Ishikawa (cell line): ENCODE data around the gene ATP2B2.

Experiments
- CEBPB ChIP-seq: IDR thresholded peaks from 2 replicates; pipeline ENCODE4 v1.6.1; 2012
- CREB1 ChIP-seq: IDR thresholded peaks from 2 replicates; pipeline ENCODE4 v1.6.1; 2012; ENCODE audit warnings: low read depth
- EGR1 ChIP-seq: IDR thresholded peaks from 2 replicates; pipeline ENCODE4 v1.6.1; 2012
- EP300 ChIP-seq: IDR thresholded peaks from 2 replicates; pipeline ENCODE4 v1.6.1; 2012; ENCODE audit warnings: borderline replicate concordance
- FOXM1 ChIP-seq: IDR thresholded peaks from 2 replicates; pipeline ENCODE4 v1.6.1; 2012; ENCODE audit warnings: low read depth, borderline replicate concordance
- NFIC ChIP-seq: IDR thresholded peaks from 2 replicates; pipeline ENCODE4 v1.6.1; 2012
- RAD21 ChIP-seq: IDR thresholded peaks from 2 replicates; pipeline ENCODE4 v1.6.1; 2012; ENCODE audit warnings: low read depth
- TAF1 ChIP-seq: IDR thresholded peaks from 2 replicates; pipeline ENCODE4 v1.6.1; 2012; ENCODE audit warnings: low read depth, mild to moderate bottlenecking
- TCF12 ChIP-seq: IDR thresholded peaks from 2 replicates; pipeline ENCODE4 v1.6.1; 2012; ENCODE audit warnings: low read depth
- TEAD4 ChIP-seq: IDR thresholded peaks from 2 replicates; pipeline ENCODE4 v1.6.1; 2012
- YY1 ChIP-seq: IDR thresholded peaks from 2 replicates; pipeline ENCODE4 v1.6.1; 2012; ENCODE audit warnings: low read depth
- ZBTB7A ChIP-seq: IDR thresholded peaks from 2 replicates; pipeline ENCODE4 v1.6.1; 2012; ENCODE audit warnings: low read depth
- TF ChIP-seq, protein P1 (sequence below): IDR thresholded peaks from 2 replicates; pipeline ENCODE4 v1.6.1; 2012; ENCODE audit warnings: low read depth, mild to moderate bottlenecking
- TF ChIP-seq, protein P2 (sequence below): IDR thresholded peaks from 2 replicates; pipeline ENCODE4 v1.6.1; 2012
- TF ChIP-seq, protein P3 (sequence below): IDR thresholded peaks from 2 replicates; pipeline ENCODE4 v1.6.1; 2012

ATP2B2 gene

DNA sequence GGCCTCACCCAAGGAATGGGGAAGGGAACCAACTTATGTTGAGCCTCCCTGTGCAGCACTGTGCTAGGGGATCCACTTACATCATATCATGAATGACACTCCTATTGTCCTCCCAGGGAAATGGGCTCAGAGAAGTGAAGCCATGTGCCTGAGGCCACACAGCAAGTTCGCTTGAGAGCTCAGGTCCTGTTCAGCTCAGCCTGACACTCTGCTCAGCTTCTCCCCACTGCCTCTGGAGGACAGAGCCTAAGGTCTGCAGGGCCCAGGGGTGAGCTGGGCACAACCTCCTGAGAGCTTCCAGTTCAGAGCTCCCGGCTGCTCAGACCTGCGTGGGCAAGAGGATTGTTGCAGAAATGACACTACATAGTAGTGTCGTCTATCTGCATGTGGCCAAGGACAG, 108.5 kb downstream of the ATP2B2 start:
- no peak for TF ChIP-seq EGR1
- TF ChIP-seq CREB1 = no peak
- TF ChIP-seq, protein P1, sequence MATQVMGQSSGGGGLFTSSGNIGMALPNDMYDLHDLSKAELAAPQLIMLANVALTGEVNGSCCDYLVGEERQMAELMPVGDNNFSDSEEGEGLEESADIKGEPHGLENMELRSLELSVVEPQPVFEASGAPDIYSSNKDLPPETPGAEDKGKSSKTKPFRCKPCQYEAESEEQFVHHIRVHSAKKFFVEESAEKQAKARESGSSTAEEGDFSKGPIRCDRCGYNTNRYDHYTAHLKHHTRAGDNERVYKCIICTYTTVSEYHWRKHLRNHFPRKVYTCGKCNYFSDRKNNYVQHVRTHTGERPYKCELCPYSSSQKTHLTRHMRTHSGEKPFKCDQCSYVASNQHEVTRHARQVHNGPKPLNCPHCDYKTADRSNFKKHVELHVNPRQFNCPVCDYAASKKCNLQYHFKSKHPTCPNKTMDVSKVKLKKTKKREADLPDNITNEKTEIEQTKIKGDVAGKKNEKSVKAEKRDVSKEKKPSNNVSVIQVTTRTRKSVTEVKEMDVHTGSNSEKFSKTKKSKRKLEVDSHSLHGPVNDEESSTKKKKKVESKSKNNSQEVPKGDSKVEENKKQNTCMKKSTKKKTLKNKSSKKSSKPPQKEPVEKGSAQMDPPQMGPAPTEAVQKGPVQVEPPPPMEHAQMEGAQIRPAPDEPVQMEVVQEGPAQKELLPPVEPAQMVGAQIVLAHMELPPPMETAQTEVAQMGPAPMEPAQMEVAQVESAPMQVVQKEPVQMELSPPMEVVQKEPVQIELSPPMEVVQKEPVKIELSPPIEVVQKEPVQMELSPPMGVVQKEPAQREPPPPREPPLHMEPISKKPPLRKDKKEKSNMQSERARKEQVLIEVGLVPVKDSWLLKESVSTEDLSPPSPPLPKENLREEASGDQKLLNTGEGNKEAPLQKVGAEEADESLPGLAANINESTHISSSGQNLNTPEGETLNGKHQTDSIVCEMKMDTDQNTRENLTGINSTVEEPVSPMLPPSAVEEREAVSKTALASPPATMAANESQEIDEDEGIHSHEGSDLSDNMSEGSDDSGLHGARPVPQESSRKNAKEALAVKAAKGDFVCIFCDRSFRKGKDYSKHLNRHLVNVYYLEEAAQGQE = no peak
- TF ChIP-seq YY1 = no peak
- TF ChIP-seq ZBTB7A = no peak
- TF ChIP-seq TCF12 = no peak
- no peak for TF ChIP-seq TEAD4
- no peak for TF ChIP-seq FOXM1
- TF ChIP-seq TAF1 = no peak
- TF ChIP-seq RAD21 = no peak
- TF ChIP-seq NFIC = no peak
- TF ChIP-seq, protein P2, sequence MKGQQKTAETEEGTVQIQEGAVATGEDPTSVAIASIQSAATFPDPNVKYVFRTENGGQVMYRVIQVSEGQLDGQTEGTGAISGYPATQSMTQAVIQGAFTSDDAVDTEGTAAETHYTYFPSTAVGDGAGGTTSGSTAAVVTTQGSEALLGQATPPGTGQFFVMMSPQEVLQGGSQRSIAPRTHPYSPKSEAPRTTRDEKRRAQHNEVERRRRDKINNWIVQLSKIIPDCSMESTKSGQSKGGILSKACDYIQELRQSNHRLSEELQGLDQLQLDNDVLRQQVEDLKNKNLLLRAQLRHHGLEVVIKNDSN = no peak

DNA sequence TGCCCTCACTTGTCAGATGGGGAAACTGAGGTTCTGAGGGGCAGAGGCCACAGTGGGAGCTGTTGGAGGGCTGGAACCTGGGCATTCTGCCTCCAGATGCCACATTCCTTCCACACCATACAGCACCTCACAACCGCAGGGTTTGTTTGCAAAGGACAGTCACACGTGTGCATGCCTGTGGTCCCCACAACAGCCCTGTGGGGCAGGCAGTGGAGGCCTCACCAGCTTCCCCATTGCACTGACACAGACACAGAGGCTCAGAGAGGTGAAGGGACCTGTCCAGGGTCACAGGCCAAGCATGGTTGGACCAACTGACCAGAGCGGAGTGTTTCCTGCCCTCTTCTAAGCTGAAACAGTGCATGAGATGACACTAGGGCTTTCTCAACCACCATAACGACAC, 109.3 kb downstream of the ATP2B2 start:
- no peak for TF ChIP-seq ZBTB7A
- no peak for TF ChIP-seq RAD21
- TF ChIP-seq TEAD4 = no peak
- TF ChIP-seq CEBPB = no peak
- no peak for TF ChIP-seq EGR1
- TF ChIP-seq, protein P3, sequence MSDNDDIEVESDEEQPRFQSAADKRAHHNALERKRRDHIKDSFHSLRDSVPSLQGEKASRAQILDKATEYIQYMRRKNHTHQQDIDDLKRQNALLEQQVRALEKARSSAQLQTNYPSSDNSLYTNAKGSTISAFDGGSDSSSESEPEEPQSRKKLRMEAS = no peak
- TF ChIP-seq FOXM1 = no peak
- TF ChIP-seq, protein P2 = no peak
- no peak for TF ChIP-seq NFIC
- TF ChIP-seq YY1 = no peak
- no peak for TF ChIP-seq CREB1
- TF ChIP-seq EP300 = no peak
- TF ChIP-seq TAF1 = no peak
- no peak for TF ChIP-seq TCF12
- TF ChIP-seq, protein P1 = no peak

DNA sequence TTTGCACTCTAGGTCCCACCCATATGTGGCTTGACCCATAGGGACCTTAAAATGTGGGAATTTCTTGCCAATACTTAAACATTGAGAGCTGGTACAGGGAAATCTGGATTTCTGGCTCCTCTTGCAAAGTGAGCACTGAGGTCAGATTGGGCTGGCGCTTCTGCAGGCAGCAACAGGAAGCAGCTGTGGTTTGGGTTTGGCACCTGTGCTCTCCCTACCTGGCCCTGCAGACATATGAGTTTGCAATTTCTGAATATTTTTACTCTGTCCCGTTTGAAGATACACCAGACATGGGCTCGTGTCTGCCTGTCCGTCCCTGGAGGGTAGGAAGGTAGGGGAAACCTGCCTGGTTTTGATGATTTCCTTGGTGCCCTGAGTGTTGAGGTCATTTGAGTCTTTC, 109.7 kb downstream of the ATP2B2 start:
- TF ChIP-seq, protein P2 = no peak
- TF ChIP-seq TCF12 = no peak
- TF ChIP-seq FOXM1 = no peak
- no peak for TF ChIP-seq EP300
- no peak for TF ChIP-seq ZBTB7A
- TF ChIP-seq YY1 = no peak
- TF ChIP-seq, protein P1 = no peak
- TF ChIP-seq CREB1 = no peak
- TF ChIP-seq CEBPB = no peak
- no peak for TF ChIP-seq TEAD4
- TF ChIP-seq EGR1 = no peak
- TF ChIP-seq TAF1 = no peak
- no peak for TF ChIP-seq NFIC
- TF ChIP-seq, protein P3 = no peak
- TF ChIP-seq RAD21 = no peak

DNA sequence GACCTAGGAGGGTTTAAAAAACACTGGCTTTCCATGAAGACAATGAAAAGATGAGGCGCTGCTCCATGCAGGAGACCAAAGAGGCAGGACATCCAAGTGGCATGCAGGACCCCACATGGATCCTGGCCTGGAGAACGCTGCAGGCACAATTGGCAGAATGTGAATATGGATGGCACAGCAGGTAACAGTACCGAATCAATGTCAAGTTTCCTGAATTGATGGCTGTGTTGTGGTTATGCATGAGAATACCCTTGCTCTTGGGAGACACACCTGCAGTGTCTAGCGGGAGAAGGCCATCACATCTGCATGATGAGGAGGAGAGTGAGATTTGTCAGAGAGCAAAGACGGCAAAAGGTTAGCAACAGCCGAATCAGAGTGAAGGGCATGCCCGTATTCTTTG, 110.2 kb downstream of the ATP2B2 start:
- TF ChIP-seq FOXM1 (no peak), RAD21 (no peak), ZBTB7A (no peak), TEAD4 (no peak), EP300 (no peak), YY1 (no peak), CEBPB (no peak), CREB1 (no peak), TCF12 (no peak), EGR1 (no peak), NFIC (no peak), TAF1 (no peak)
- TF ChIP-seq, protein P3 = no peak
- TF ChIP-seq, protein P1 = no peak
- TF ChIP-seq, protein P2 = no peak
